GM23338 (cell line): ENCODE data around the gene COL4A2. TPM values are rescaled to one million over a fixed set of nuclear protein-coding genes. Genes with fewer than 3 reads are reported as not detected.

Experiments used
- ATAC-seq: fragments of 200-7000 bp; cut with Tn5 transposase; 3 replicates; pipeline ENCODE4 v1.9.1; 2020
- DNase-seq: peaks from one replicate; pipeline ENCODE4 v3.0.0-alpha.2; 2015; ENCODE audit warnings: low spot score
- H2AFZ ChIP-seq: fragments of 200-600 bp; sonication (generic); 2 replicates; pipeline ENCODE4 v1.8.0; 2016; ENCODE audit warnings: antibody characterized with exemption, mild to moderate bottlenecking, moderate library complexity
- H3F3A ChIP-seq: fragments of 200-600 bp; sonication (generic); replicated peaks from 2 replicates; pipeline ENCODE4 v1.8.0; 2017; ENCODE audit warnings: antibody characterized with exemption, mixed run types, low read depth
- H3K27ac ChIP-seq: fragments of 200-600 bp; sonication (generic); 2 replicates; pipeline ENCODE4 v1.6.1; 2016; ENCODE audit warnings: low read depth
- H3K27me3 ChIP-seq: fragments of 200-600 bp; sonication (generic); 2 replicates; pipeline ENCODE4 v1.8.0; 2016; ENCODE audit warnings: mild to moderate bottlenecking, mixed run types, moderate library complexity; ENCODE audit not compliant: insufficient read depth
- H3K36me3 ChIP-seq: fragments of 200-600 bp; sonication (generic); 2 replicates; pipeline ENCODE4 v1.8.0; 2016; ENCODE audit warnings: mild to moderate bottlenecking; ENCODE audit not compliant: insufficient read depth
- H3K4me1 ChIP-seq: fragments of 200-600 bp; sonication (generic); 2 replicates; pipeline ENCODE4 v1.8.0; 2016; ENCODE audit warnings: mild to moderate bottlenecking, moderate library complexity; ENCODE audit not compliant: insufficient read depth
- H3K4me2 ChIP-seq: fragments of 200-600 bp; sonication (generic); 2 replicates; pipeline ENCODE4 v1.7.1; 2017; ENCODE audit warnings: mixed run types
- H3K4me3 ChIP-seq: fragments of 200-600 bp; sonication (generic); 2 replicates; pipeline ENCODE4 v1.6.1; 2016; ENCODE audit warnings: mixed run types
- H3K79me2 ChIP-seq: fragments of 200-600 bp; sonication (generic); replicated peaks from 2 replicates; pipeline ENCODE4 v1.8.0; 2017; ENCODE audit warnings: mild to moderate bottlenecking; ENCODE audit not compliant: insufficient read depth
- H3K9me2 ChIP-seq: fragments of 200-600 bp; sonication (generic); 2 replicates; pipeline ENCODE4 v1.8.0; 2017; ENCODE audit not compliant: insufficient read depth
- H4K20me1 ChIP-seq: fragments of 200-600 bp; sonication (generic); replicated peaks from 2 replicates; pipeline ENCODE4 v1.8.0; 2017; ENCODE audit warnings: mild to moderate bottlenecking; ENCODE audit not compliant: insufficient read depth
- H3K27ac Mint-ChIP-seq: 2 replicates; pipeline ENCODE4 v1.8.0; 2020; ENCODE audit warnings: inconsistent platforms, mild to moderate bottlenecking, moderate library complexity, mixed read lengths
- H3K27me3 Mint-ChIP-seq: 3 replicates; pipeline ENCODE4 v1.8.0; 2022; ENCODE audit warnings: low read depth, mild to moderate bottlenecking, moderate library complexity, mixed read lengths, inconsistent platforms; ENCODE audit not compliant: insufficient read depth, poor library complexity
- H3K36me3 Mint-ChIP-seq: 3 replicates; pipeline ENCODE4 v1.8.0; 2021; ENCODE audit warnings: low read depth, mild to moderate bottlenecking, inconsistent platforms, moderate library complexity, mixed read lengths
- H3K4me1 Mint-ChIP-seq: 3 replicates; pipeline ENCODE4 v1.8.0; 2020; ENCODE audit warnings: mild to moderate bottlenecking, inconsistent platforms, mixed read lengths
- H3K4me3 Mint-ChIP-seq: 3 replicates; pipeline ENCODE4 v1.8.0; 2021; ENCODE audit warnings: moderate library complexity, mild to moderate bottlenecking, inconsistent platforms, mixed read lengths
- H3K9me3 Mint-ChIP-seq: 3 replicates; pipeline ENCODE4 v1.8.0; 2020; ENCODE audit warnings: moderate library complexity, mild to moderate bottlenecking, inconsistent platforms, mixed read lengths
- CREB1 ChIP-seq: fragments of 250-450 bp; sonication (Bioruptor Pico); IDR thresholded peaks from 2 replicates; pipeline ENCODE4 v1.5.0; 2020; ENCODE audit warnings: low read depth, mild to moderate bottlenecking, moderate library complexity
- EZH2 ChIP-seq: fragments of 200-600 bp; sonication (generic); IDR thresholded peaks from one replicate; pipeline ENCODE4 v1.8.0; 2017; ENCODE audit warnings: antibody characterized with exemption, mild to moderate bottlenecking, low read depth; ENCODE audit not compliant: unreplicated experiment
- STAT1 ChIP-seq: IDR thresholded peaks from one replicate; pipeline ENCODE4 v1.6.1; 2016; ENCODE audit warnings: antibody characterized with exemption; ENCODE audit not compliant: unreplicated experiment
- ZNF114 ChIP-seq: fragments of 250-450 bp; sonication (Bioruptor Pico); IDR thresholded peaks from 2 replicates; pipeline ENCODE4 v1.5.0; 2020; ENCODE audit warnings: mild to moderate bottlenecking, moderate library complexity
- ZNF462 ChIP-seq: fragments of 250-450 bp; sonication (Bioruptor Pico); IDR thresholded peaks from 2 replicates; pipeline ENCODE4 v1.5.0; 2020; ENCODE audit warnings: mild to moderate bottlenecking, moderate library complexity
- polyA plus RNA-seq: library from polyadenylated mRNA; unstranded; fragments of >200 nt; fragmentation: Nextera tagmentation; extraction: Ambion mirVana; gene quantifications from 2 replicates; pipeline ENCODE4 v1.2.1, GENCODE V29; 2016
- total RNA-seq: library from RNA; depleted of rRNA; stranded (reverse); fragments of >200 nt; shearing (Covaris generic); gene quantifications from 2 replicates; pipeline ENCODE4 v1.2.3, GENCODE V29; 2014
- TF ChIP-seq, protein P1 (sequence below): IDR thresholded peaks from 2 replicates; pipeline ENCODE4 v1.6.1; 2016; ENCODE audit warnings: antibody characterized with exemption

COL4A2 gene
- total and polyA plus RNA-seq, 2 experiments from 2014 or later: 37.4 to 131 TPM

DNA sequence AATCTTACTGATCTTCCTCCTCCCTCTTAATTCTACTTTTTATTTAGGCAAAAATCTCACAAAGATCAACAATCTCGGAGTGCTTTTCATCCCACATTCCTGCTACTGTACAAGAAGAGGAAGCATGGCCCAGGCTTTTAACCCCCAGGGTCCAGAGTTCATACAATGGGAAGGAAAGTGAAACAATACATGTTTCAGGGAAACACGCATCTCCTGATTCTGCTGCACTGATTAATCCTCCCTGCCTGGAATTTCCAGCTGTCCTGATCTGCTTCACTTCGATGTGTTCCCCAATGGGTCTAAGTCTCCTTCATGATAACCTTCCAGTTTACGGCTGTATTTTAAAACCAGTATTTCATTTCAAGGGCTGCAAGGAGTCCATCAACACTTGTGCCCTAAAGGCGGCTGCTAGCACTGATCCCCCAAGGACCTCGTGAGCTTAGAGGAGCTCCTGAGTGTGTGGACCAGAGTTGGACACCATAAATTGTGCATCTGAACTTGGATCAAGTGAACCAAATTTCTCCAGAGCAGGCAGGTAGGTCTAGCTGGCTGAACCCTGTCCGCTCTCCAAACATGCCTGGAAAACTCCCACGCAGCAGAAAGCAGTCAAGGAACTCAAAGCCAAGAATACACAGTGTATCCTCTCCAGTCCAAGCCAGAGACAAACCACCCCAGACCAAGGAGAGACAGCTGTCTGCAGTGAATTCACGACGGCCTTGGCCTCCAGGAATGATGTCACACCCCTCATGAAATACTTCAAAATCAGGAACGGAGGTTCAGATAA lies 44.4 kb upstream of the COL4A2 start:
- Histone ChIP-seq H3K27ac (no peak overlapping the region), H3K4me1 (peaks cover 46% of the 10 kb centered on the region), H3K4me2 (no peak overlapping the region), H3K9me2 (no peaks in the 10 kb centered on the region), H3F3A (no peaks in the 10 kb centered on the region), H2AFZ (no peak overlapping the region), H4K20me1 (no peaks in the 10 kb centered on the region), H3K36me3 (no peaks in the 10 kb centered on the region), H3K79me2 (peaks cover 32% of the 10 kb centered on the region), H3K27me3 (no peaks in the 10 kb centered on the region), H3K4me3 (no peak overlapping the region)
- H3K4me3 Mint-ChIP-seq: no peak overlapping the region
- H3K9me3 Mint-ChIP-seq: no peaks in the 10 kb centered on the region
- H3K36me3 Mint-ChIP-seq: no peaks in the 10 kb centered on the region
- DNase-seq (no peak), ATAC-seq (no peak)
- peaks cover 55% of the 10 kb centered on the region for H3K4me1 Mint-ChIP-seq
- H3K27ac Mint-ChIP-seq: no peak overlapping the region; the same call in 1 of the 2 replicates
- peaks cover 7% of the 10 kb centered on the region for H3K27me3 Mint-ChIP-seq
- no peak for TF ChIP-seq EZH2
- TF ChIP-seq, protein P1, sequence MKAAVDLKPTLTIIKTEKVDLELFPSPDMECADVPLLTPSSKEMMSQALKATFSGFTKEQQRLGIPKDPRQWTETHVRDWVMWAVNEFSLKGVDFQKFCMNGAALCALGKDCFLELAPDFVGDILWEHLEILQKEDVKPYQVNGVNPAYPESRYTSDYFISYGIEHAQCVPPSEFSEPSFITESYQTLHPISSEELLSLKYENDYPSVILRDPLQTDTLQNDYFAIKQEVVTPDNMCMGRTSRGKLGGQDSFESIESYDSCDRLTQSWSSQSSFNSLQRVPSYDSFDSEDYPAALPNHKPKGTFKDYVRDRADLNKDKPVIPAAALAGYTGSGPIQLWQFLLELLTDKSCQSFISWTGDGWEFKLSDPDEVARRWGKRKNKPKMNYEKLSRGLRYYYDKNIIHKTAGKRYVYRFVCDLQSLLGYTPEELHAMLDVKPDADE: no peak
- no peak for TF ChIP-seq ZNF462 (CRISPR knock-in tag)
- no peak for TF ChIP-seq ZNF114 (CRISPR knock-in tag)
- TF ChIP-seq STAT1: no peak
- TF ChIP-seq CREB1 (CRISPR knock-in tag): no peak
